HL-60/S4 treated with phorbol 12-myristate 13-acetate at 8.2 ng/mL for 4 days and 3 days (cell line): Measurements from ENCODE around the gene RAMP3.

ENCODE experiments used
- in situ Hi-C: fragments of 300-500 bp; cut with MboI; formaldehyde crosslinking; loops from 2 replicates; pipeline ENCODE4 v1.15.0; 2022; ENCODE audit warnings: low sequenced_read_pairs

The RAMP3 gene

DNA sequence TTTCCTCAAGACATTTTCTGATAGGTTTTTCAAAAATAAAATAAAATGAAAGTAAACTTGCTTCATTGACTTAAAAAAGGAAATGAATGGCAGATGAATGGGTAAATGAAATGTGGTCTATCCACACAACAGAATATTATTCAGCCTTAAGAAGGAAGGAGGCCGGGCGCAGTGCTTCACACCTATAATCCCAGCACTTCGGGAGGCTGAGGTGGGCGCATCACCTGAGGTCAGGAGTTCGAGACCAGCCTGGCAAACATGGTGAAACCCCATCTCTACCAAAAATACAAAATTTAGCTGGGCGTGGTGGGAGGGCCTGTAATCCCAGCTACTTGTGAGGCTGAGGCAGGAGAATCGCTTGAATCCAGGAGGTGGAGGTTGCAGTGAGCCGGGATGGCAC is 3.7 kb upstream of the RAMP3 start:
- in situ Hi-C loops = loop anchor here (25.0 kb wide), 2 partner anchors 108 to 708 kb away; partner anchors contain the start of gene CCDC201

DNA sequence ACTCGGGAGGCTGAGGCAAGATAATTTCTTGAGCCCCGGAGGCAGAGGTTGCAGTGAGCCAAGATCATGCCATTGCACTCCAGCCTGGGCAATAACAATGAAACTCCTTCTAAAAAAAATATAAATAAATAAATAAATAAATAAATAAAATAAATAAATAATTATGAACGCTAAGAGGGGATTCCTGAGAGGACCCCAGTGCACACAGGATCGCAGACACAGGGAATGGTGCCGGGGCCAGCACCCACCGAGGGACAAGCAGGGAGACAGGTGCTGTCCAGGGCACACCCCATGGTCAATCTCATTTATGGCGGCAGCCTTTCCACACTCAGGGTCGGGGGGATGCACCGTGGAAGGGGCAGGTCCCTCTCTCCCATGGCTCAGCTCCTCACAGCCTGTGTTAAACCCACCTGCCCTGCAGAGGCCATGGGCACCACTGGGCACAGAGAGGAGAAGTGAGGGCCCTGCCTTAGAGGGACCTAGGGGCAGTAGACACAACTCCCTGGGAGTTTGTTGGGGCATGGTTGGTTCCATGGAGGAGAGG is 2.2 kb upstream of the RAMP3 start:
- in situ Hi-C loops = loop anchor here (25.0 kb wide), 2 partner anchors 107 to 707 kb away; partner anchors contain the start of gene CCDC201

DNA sequence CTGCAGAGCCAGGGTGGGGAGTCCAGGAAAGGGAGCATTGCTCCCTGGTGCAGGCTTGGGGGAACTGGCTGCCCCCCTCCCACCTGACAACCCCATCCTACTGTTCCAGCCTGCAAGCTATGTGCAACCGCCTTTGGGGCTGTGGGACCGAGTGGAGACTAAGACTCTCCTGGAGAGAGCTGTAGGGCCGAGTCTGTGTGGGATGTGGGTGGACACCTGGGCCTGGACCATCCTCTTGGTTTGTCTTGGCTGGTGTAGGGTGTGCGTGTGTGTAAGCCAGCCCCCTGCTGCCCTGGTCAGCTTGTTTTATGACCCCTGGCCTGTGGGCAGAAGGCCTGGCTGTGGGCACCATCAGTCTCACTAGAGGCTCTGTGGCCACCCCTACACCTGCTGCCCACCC is 1.6 kb upstream of the RAMP3 start:
- in situ Hi-C loops = loop anchor here (25.0 kb wide), 2 partner anchors 106 to 706 kb away; partner anchors contain the start of gene CCDC201

DNA sequence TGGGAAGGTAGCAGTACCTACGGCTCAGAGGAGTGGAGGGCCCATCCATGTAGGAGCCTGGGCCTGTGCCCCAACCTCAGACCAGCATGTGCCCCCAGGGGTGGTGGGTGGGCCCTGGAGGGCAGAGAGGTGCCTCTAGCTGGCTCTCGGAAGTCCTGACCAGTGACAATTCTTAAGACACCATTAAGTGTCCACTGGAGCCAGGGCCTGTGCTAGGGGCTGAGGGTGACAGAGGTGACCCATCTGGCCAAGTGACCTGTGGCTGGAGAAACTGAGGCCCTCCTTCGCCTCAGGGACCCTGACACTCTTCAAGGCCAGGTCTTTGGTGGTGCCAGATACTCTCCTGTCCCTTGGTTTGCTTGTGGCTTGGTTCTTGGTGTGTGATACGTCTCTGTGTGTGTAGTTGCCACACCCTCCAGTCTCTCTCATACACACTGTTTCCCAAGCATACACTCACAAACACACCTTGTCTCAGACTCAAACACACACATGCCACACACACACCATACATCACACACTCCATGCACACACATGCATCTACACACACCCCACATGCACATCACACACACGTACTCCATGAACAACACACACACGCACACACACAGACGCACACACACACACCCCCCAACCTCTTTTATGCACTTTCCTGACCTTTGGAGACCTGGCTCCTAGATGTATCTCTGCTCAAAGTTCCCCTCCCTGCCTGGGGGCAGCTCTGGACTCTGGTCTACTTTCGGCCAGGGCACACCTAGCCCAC is 897 bp upstream of the RAMP3 start:
- in situ Hi-C loops = loop anchor here (25.0 kb wide), 2 partner anchors 106 to 706 kb away; partner anchors contain the start of gene CCDC201

DNA sequence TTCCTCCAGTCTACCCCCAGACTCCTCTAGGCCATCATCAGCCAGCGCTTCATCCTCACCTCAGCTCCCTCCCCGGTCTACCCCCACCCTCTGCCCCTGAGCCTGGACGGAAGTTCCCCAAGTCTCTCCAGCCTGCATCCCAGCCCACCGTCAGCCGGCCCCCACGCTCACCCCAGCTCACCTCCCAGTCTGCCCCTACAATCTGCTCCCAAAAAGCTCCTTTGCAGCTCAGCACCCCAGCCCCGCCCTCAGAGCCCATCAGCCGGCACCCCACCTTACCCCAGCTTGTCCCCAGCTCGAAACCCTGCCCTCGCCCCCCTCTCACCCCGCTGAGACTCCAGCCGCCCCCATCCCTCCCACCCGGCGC is 322 bp upstream of the RAMP3 start:
- in situ Hi-C loops = loop anchor here (25.0 kb wide), 2 partner anchors 105 to 705 kb away; partner anchors contain the start of gene CCDC201

DNA sequence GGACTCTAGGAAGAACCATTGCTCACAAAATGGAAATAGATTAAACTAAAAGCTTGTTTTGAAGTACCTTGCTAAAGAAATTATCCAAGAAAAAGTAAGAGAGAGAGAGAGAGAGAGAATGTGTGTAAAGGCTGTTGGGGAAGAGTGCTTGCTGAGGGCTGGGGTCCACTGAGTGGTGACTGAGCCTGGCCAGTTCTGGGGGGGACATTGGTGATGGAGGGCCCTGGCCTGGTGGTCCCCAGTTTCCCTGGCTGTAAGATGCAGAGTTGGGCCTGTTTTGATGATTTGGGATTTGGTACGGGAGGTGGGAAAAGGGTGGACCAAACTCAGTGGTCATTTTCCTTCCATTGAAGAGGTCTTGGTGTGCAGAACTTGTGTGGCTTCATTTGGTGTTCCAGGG is 880 bp downstream of the RAMP3 start:
- in situ Hi-C loops = loop anchor here (25.0 kb wide), 2 partner anchors 104 to 704 kb away; partner anchors contain the start of gene CCDC201

DNA sequence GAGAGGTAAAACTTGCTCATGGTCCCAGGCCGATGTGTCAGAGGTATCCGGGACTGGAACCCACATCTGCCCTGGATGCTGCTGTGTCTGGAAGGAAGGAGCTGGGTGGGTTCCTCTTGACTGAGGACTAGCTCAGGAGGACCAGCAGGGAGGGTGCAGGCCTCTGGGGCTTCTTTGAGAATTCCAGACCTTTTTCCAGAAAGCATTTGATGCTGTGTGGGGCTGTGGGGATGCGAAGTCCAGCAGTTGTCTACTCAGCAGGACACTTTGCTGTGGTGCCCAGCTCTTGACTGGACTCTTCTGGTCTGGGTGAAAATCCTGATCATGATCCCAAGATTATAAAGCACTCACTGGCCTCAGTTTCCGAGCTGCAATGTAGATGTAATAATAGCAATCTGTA is 1.7 kb downstream of the RAMP3 start:
- in situ Hi-C loops = loop anchor here (25.0 kb wide), 2 partner anchors 103 to 703 kb away; partner anchors contain the start of gene CCDC201

DNA sequence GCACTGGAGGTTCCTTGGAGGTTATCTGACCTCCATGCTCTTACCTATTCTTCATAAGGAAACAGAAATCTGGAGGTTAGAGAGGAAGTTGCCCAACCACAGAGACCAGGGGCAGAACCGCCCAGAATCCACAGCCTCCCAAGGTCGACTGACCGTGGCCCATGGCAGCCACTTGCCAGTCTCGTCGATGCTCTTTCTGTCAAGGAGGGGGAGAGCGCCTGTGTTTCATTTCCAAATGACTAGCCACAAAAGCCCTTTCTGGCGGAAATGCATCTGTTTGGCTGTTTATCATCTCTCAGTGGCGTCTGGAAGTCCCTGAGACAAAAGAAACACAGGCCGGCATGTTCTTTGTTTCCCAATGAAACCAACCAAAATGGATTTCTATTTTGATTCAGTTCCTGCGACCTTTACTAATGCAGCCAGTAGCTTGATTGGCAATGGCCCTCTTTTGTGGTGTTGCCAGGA is 2.9 kb downstream of the RAMP3 start:
- in situ Hi-C loops = loop anchor here (25.0 kb wide), 2 partner anchors 102 to 702 kb away; partner anchors contain the start of gene CCDC201

DNA sequence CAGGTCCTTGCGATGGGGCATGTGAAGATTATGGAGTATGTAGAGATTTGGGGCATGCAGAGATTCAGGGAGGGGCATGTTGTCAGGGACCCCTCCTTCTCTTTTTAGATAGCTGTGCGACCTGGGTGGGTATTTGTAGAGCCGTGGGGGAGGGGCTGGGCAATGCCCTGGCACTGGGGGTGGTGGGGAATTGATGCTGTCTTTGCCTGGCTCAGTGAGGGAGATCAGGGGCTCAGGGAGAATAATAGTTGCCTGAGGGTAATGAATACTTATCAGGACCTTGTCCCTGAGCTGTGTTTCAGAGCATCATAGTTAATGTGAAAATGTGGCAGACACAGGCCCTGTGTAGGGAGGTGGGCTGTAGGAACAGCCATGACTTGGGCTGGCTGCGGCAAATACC is 3.5 kb downstream of the RAMP3 start:
- in situ Hi-C loops = loop anchor here (25.0 kb wide), 2 partner anchors 101 to 701 kb away; partner anchors contain the start of gene CCDC201

DNA sequence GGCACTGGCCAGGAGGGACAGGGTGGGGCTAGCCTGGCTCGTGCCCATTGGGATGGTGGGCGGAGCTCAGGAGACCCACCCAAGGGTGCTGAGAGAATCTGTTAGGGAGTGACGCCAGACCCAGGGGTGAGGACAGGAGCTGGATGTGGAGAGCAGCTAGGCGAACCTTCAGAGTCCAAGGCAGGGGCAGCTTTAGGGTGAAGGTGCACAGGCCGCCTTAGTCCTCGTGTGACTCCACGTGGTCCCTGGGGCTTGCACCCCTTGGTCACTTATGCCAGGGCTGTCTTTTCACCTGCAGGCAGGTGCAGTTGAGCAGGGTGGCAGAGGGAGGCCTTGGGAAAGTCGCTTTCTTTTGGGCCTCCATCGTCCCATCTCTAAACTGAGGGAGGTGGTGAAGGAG is 4.3 kb downstream of the RAMP3 start:
- in situ Hi-C loops = loop anchor here (25.0 kb wide), 2 partner anchors 100 to 700 kb away; partner anchors contain the start of gene CCDC201

DNA sequence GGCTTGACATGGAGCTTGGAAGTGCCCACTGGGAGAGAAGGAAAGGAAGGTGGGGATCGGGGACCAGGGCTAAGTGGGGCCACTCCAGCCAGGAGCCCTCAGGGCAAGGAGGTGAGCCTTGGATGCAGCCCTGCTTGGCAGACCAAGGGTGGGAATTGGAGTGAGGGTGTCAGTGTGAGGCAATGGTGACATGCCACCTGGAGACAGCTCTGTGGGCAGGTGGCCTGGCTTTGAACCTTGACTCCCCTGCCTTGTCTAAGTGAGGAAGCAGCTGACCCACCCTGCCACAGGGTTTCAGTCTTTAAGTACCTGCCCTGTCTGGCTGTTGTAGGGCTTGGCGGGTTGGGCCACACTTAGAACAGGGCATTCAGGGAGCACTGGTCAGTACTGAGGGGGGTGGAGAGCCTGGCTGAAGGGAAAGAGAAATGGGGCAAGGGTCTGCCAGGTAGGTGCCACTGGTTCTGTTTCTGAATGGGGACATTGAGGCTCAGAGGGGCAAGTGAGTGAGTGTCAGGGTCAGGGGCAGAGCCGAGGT is 4.8 kb downstream of the RAMP3 start:
- in situ Hi-C loops = loop anchor here (25.0 kb wide), 2 partner anchors 100 to 700 kb away; partner anchors contain the start of gene CCDC201

DNA sequence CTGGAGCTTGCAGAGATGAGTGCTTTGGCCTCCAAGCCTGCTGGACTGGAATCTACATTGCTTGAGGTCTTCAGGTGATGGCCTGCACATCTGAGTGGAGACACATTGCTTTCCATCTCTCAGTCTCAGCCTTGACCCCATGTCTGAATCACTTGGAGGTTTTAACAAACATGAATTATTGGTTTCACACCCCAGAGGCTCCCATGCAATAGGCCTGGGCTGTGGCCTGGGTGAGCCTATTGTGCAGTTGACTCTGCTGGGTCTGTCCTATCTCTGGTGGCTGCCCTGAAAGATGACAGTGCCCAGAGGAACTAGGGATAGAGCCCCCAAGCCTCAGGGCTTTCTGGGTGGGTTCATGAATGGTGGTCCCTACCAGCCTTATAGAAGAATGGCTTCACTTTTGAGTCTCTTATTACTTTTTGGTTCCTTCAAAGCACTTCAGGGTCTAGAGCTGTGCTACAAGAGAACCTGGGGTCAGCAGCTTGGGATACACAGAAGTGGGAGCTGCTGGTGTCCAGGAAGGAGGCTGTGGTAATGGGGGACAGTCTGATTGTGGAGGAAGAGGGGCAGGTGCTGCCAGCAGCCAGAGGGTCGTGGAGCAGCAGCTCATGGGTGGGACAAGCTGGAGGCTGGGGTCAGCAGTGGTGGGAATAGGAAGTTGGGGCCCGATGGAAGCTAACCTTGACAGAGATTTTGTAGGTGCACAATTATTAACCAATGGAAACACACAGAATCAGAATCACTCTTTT is 5.5 kb downstream of the RAMP3 start:
- in situ Hi-C loops = loop anchor here (25.0 kb wide), 2 partner anchors 99 to 699 kb away; partner anchors contain the start of gene CCDC201

DNA sequence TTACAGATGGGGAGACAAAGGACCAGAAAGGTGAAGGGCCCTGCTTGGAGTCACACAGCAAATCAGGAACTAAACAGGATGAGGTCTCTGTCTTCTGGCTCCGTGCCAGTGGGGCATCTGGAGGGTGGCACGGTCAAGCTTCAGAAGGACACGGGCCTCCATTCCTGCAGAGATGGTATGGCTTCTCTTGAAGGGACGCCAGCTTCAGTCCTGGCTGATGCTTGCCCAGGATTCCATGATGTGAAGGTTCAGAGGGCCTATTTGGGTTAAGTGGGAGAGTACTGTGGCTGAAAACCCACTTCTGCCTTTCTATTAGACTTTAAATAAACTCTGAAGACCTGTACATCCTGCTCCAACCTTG is 6.1 kb downstream of the RAMP3 start:
- in situ Hi-C loops = loop anchor here (25.0 kb wide), 2 partner anchors 99 to 699 kb away; partner anchors contain the start of gene CCDC201

DNA sequence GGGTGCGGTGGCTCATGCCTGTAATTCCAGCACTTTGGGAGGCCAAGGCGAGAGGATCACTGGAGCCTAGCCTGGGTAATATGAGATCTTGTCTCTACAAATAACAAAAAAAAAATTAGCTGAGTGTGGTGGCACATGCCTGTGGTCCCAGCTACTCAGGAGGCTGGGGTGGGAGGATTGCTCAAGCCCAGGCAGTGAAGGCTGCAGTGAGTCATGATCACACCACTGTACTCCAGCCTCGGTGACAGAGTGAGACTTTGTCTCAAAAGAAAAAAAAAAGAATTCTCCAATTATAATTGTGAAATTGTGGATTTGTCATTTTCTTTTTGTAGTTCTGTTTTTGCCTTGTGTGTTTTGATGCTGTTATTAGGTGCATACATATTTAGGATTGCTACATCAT is 6.7 kb downstream of the RAMP3 start:
- in situ Hi-C loops = loop anchor here (25.0 kb wide), 2 partner anchors 98 to 698 kb away; partner anchors contain the start of gene CCDC201

DNA sequence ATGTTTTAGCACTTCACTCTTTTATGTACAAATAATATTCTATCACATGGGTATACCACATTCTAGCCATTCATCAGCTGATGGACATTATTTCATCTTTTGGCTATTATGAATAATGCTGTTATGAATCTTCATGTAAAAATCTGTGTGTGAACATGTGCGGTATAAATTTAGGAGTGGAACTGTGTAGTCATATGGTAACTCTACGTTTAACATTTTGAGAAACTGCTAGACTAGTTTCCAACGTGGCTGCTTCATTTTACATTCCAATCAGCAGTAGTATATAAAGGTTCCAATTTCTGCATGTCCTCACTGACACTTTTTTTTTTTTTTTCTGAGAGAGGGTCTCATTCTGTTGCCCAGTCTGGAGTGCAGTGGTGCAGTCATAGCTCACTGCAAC is 8.3 kb downstream of the RAMP3 start:
- in situ Hi-C loops = loop anchor here (25.0 kb wide), 2 partner anchors 96 to 696 kb away; partner anchors contain the start of gene CCDC201

DNA sequence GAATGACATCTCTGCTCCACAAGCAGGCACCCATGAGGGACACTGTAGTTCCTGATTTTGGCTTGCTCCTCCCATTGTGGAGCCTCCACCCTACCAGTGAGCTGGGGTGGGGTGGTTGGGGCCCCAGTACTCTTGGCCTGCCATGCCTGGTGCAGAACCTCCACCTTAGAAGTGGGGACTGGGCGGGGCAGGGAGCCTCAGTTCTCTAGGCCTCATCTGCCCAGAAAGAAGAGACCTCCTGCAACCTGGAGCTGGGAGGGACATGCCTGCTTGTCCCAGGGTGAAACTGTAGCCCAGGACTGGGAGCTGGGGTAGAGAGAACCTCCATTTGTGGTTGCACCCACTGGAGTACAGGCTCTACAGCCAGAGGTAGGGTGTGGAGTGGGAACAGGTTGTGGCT is 14.4 kb downstream of the RAMP3 start:
- in situ Hi-C loops = loop anchor here (25.0 kb wide), 2 partner anchors 90 to 690 kb away; partner anchors contain the start of gene CCDC201

DNA sequence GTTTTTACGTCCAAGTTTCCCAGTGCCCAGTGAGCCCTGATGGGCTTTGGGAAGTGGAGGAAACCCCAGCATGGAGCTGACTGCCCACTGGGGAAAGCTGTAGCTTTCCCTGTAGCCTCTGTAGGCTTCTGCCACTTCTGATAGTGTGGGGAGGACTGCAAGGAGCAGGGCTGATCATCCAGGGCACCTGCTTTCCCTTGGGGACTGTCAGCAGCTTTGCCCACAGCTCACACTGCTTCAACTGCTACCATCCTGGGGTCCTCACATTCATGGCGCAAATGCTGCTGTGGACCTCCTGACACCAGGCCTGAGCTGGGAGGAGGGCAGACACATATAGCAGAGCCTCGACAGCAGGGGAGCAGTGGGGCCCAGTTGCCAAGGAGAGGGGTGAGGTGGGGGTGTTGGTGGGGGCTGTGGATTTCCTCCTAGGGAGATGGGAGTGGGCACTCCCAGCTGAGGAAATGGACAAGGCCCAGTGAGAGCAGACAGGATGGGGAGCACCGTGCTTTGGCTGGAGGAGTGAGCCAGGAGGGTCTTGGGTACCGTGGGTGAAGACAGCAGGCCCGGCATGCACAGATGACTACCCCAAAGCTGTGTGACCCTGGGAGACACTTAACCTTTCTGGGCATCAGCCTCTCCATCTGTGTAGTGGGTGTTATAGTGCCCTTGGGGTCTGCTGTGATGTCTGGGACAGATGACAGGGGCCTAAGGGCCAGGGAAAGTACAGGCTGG is 16.2 kb downstream of the RAMP3 start:
- in situ Hi-C loops = loop anchor here (25.0 kb wide), 2 partner anchors 89 to 689 kb away; partner anchors contain the start of gene CCDC201

DNA sequence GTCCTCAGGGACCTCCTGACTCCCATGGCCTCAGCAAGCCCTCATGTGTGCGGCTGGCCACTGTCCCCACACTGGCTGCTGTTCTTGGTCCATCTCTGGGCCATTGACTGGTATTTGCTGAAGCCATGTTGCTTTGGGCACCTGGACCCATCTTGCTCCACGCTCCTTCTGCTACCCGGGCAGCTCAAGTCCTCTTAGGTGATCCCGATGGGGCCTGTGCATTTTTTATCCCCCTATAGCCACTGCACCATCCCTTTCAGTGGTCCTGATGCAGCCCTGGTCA is 16.7 kb downstream of the RAMP3 start:
- in situ Hi-C loops = loop anchor here (25.0 kb wide), 2 partner anchors 88 to 688 kb away; partner anchors contain the start of gene CCDC201

DNA sequence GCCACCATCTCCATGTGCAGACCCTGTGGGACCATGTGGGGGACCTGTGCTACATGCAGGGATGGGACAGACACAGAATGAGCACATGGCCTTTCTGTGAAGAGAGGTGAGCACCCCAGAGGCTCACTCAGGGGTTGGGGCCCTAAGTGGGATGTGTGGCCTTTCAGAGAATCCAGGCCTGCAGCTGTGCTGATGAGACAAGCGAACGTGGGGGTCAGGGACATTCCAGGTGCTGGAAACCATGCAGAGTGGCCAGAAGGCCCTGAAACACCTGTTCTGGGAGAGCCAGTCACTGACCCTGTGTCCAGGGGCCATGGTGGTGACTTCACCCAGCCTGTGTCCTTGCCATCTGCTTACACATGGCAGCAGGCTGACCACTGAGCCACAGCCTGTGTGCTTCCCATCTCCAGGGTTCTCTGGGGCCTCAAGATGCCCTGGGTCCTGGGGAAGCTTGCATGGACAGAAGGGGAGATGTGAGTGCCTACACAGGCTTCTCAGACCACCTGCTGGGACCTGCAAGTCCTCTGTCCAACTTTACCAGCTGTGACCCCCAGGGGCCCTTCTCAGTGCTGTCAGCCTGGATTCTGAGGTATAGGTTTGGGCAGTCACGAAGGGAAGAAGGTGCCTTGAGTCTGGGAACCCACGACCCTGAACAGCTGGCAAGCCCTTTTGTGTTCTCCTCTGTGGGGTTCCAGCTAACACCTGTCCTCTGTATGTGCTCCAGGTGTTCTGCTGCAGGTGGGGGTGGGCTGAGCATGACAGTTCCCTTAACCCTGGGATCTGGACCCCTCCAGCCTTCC is 17.6 kb downstream of the RAMP3 start:
- in situ Hi-C loops = loop anchor here (25.0 kb wide), 2 partner anchors 87 to 687 kb away; partner anchors contain the start of gene CCDC201
